BLaER1 (cell line): ENCODE measurements around the gene DNLZ.
"Not testable (repeated sequence)": the region's sequence is repeated elsewhere in the genome, so short reads cannot be mapped to it uniquely, and the experiment has no call there.

Experiments
- H3K27ac ChIP-seq: shearing (Covaris generic); formaldehyde crosslinking; 2 replicates; pipeline ENCODE4 v1.8.1; 2022
- H3K27me3 ChIP-seq: shearing (Covaris generic); formaldehyde crosslinking; 2 replicates; pipeline ENCODE4 v1.8.1; 2022
- H3K36me3 ChIP-seq: shearing (Covaris generic); formaldehyde crosslinking; 2 replicates; pipeline ENCODE4 v1.8.1; 2022
- H3K4me1 ChIP-seq: shearing (Covaris generic); formaldehyde crosslinking; 2 replicates; pipeline ENCODE4 v1.8.1; 2022
- H3K4me2 ChIP-seq: shearing (Covaris generic); formaldehyde crosslinking; 2 replicates; pipeline ENCODE4 v1.8.1; 2022
- H3K4me3 ChIP-seq: shearing (Covaris generic); formaldehyde crosslinking; 2 replicates; pipeline ENCODE4 v1.8.1; 2022
- H3K9ac ChIP-seq: shearing (Covaris generic); formaldehyde crosslinking; 2 replicates; pipeline ENCODE4 v1.8.1; 2022
- H3K9me3 ChIP-seq: shearing (Covaris generic); formaldehyde crosslinking; 2 replicates; pipeline ENCODE4 v1.8.1; 2022
- H4K20me1 ChIP-seq: shearing (Covaris generic); formaldehyde crosslinking; 2 replicates; pipeline ENCODE4 v1.8.1; 2022
- Cebpa-rat ChIP-seq: shearing (Covaris generic); IDR thresholded peaks from 2 replicates; pipeline ENCODE4 v1.8.1; 2022

The DNLZ gene

DNA sequence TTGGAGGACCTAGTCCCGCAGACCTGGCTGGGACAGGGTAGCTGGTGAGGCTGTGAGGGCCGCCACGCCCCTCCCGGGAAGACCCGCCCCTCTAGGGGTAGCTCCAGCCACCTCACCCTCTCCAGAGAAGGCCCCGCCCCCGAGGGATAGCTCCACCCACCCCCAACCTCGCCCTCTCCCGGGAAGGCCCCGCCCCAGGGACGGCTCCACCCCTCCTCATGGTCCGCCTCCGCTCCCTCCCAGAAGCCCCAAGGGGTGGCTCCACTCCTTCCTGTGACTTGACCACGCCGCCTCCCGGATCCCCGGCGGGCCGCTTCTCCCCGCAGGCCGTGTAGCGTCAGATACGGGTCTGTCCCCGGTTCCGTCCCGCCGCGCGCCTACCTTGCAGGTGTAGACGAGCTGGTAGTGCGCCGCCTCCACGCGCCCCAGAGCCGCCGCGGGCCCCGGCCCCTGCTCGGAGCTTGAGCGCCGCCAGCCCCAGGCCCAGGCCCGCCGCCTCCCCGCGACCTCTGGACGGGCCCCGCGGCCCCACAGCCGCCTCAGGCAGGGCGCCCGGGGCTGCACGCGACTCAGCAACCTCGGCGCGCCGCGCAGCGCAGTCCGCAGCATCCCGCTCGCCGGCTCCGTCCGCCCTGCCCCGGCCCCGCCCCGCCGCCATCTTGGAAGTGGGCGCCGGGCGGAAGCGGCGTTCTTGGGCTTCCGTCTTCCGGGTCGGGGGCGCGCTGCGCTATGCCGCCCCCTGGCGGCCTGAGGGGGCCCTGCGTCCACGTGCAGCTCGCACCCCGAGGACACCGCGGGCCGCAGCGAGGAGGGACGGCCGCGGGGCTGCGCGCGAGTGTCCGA, at the start of gene DNLZ:
DNLZ (minus strand) TSS at position 639 of the 843 bp plus-strand sequence; CDS start at position 609, 30 bp downstream.
- Histone ChIP-seq H4K20me1 (peaks cover 46% of the 10 kb centered on the region), H3K4me3 (peak within 1 kb of the TSS; percentile 95), H3K4me1 (peaks cover 78% of the 10 kb centered on the region), H3K4me2 (peak within 1 kb of the TSS; percentile 80), H3K9ac (peak within 1 kb of the TSS; percentile 93), H3K27me3 (no peaks in the 10 kb centered on the region), H3K9me3 (no peaks in the 10 kb centered on the region), H3K36me3 (peaks cover 37% of the 10 kb centered on the region), H3K27ac (peak within 1 kb of the TSS; percentile 96)
- TF ChIP-seq Cebpa-rat, result no peak

DNA sequence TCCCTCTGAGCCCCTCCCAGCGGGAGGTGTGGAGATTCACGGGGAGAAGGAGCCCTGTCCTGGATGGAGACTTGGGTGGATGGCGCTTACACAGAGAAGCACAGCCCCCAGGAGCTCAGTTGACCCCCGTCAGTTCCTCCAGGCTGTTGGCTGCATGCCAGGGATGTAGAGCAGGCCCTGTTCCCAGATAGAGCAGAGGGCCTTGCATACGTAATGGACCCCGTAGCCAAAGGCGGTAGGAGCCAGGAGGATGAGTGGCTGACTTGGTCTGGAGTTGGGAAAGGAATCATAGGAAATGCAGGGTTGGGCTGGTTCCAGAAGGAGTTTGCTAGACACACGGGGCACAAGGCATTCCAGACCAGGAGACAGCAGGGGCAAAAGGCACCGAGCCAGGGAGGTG, 49.4 kb upstream of the DNLZ start:
- no peak overlapping the region for H3K4me3 ChIP-seq
- peaks cover 62% of the 10 kb centered on the region for H4K20me1 ChIP-seq
- H3K9me3 ChIP-seq, result no peaks in the 10 kb centered on the region
- no peak for TF ChIP-seq Cebpa-rat
- H3K27me3 ChIP-seq, result no peaks in the 10 kb centered on the region
- H3K9ac ChIP-seq, result no peak overlapping the region
- H3K4me2 ChIP-seq, result no peak overlapping the region
- no peak overlapping the region for H3K27ac ChIP-seq
- peaks cover 34% of the 10 kb centered on the region for H3K4me1 ChIP-seq
- H3K36me3 ChIP-seq, result peaks cover 63% of the 10 kb centered on the region

DNA sequence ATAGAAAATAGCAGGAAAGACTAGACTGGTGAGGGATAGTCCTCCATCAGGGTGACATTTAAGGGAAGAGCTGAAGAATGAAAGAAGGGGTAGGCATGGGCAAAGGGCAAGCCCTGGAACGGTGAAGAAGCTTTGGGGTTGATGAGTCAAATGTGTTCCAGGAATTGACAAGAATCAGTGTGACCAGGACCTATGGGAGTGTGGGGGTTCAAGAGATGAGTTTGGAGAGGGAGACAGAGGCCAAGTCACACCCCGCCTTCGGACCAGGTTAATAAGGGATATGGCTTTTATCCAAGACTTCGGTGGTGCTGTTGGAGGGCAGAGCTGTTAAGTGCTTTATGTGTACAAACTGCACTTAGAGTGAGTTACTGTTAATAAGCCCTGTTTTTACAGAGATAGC, 47.8 kb upstream of the DNLZ start:
- Histone ChIP-seq H3K4me3 (peak overlapping the region; percentile 100), H3K9me3 (no peaks in the 10 kb centered on the region), H4K20me1 (peaks cover 55% of the 10 kb centered on the region), H3K27ac (peak overlapping the region; percentile 96), H3K4me2 (peak overlapping the region; percentile 91), H3K9ac (peak overlapping the region; percentile 97), H3K4me1 (peaks cover 40% of the 10 kb centered on the region), H3K36me3 (peaks cover 63% of the 10 kb centered on the region), H3K27me3 (no peaks in the 10 kb centered on the region)
- TF ChIP-seq Cebpa-rat, result no peak

DNA sequence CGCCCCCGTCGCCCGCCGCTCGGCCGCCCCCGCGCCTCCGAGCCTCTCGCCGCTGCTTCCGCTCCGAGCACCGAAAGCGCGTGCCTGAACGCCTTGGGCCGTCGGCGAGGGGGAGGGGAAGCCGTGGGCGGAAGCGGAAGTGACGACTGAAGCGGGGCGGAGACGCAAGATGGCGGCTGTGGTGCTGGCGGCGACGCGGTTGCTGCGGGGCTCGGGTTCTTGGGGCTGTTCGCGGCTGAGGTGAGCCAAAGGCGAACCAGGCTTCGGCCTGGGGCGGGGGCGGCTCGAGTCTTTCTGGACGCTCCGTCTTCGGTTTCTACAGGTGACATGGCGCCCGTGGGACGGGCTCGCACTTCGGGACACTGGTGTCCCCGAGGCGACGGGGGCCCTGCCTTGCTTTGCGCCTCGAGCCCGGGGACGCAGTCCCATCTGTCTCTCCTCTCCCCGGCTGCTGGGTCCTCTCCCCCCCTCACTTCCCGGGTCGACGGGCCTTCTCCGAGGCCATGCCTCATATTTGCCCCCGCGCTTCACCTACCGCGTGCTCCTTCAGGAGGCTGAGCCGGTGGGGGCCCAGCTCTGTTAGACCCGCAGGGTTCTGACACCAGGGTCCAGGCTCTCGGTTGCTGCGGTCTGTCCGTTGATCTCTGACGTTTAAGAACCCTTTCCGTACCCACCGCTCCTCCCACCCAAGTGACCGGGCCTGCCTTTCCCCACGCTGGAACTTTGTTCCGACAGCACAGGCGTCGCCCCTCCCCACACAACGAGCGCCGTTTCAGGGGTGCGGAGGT, 47.1 kb upstream of the DNLZ start, which contains the start of the genes ENTR1 and PMPCA:
ENTR1 (minus strand) TSS at position 115 of the 788 bp plus-strand sequence. CDS start 217 bp downstream, outside the sequence.
PMPCA (plus strand) TSS at position 159 of the 788 bp plus-strand sequence; CDS start at position 170, 11 bp downstream.
- H4K20me1 ChIP-seq, result peaks cover 51% of the 10 kb centered on the region
- peak within 1 kb of the TSS; percentile 100 for H3K4me3 ChIP-seq
- H3K9me3 ChIP-seq, result no peaks in the 10 kb centered on the region
- H3K4me1 ChIP-seq, result peaks cover 46% of the 10 kb centered on the region
- peak within 1 kb of the TSS; percentile 97 for H3K9ac ChIP-seq
- peak within 1 kb of the TSS; percentile 96 for H3K27ac ChIP-seq
- peaks cover 63% of the 10 kb centered on the region for H3K36me3 ChIP-seq
- TF ChIP-seq Cebpa-rat, result no peak
- no peaks in the 10 kb centered on the region for H3K27me3 ChIP-seq
- peak within 1 kb of the TSS; percentile 91 for H3K4me2 ChIP-seq

DNA sequence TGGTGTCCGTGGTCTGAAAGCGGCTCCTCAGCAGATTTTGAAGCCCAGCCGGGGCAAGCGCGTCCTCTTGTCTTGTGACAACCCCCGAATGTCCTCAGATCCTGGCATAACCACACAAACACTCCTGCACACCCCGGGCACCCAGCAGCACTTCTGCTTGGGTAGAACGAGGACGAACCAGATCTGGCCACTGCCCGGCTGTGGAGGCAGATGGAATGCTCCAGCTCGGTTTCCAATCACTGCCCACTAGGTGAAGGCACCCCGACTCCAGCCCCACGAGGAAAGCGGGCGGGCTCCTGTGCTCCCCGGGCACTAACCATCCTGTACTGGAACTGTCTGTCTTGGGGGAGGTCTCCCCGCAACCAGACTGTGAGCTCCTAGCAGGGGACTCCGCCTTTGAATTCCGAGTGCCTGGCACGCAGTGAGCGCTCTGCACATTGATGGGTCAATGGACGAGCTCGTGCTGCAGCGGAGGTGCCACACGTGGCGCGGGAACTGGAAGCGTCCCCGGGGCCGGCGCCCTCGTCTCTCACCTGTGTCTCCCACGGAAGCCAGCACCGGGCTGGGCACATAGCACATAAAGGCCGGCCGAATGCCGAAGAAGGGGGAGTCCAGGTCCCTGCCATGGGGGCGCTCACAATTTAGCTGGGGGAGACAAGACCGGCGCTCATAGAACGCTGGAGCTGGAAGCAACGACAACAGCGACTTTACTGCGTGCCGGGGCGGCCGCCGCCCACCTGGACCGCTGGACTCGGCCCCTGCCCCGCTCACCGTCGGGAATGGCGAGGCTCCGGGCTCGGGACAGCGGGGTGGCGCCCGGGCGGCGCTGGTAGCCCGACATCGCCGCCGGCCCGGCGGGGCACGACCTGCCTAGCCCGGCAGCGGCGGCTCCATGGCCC, 46.3 kb upstream of the DNLZ start:
- Histone ChIP-seq H3K4me1 (peaks cover 55% of the 10 kb centered on the region), H3K4me3 (peak overlapping the region; percentile 100), H3K27ac (peak overlapping the region; percentile 96), H3K9ac (peak overlapping the region; percentile 97), H4K20me1 (peaks cover 51% of the 10 kb centered on the region), H3K9me3 (no peaks in the 10 kb centered on the region), H3K36me3 (peaks cover 63% of the 10 kb centered on the region), H3K4me2 (peak overlapping the region; percentile 91), H3K27me3 (no peaks in the 10 kb centered on the region)
- no peak for TF ChIP-seq Cebpa-rat

DNA sequence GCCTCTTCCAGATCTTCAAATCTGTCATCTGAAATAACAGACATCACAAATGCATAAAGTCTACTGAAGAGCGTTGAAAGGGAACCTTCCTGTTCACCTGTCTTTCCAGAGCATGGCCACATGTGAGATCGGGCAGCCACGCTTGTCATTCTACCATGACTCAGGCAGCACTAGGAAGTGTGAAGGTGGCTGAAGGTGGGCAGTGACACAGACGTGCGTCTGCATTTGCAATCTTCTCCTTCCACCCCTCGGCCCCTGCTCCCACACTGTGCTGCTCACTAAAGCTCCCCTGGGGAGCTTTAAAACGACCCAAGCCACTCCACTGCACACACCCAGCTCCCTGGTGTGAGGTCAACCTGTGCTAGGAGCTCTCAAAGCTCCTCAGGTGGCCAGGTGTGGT, 44.4 kb upstream of the DNLZ start:
- Histone ChIP-seq H3K4me3 (no peak overlapping the region), H3K27me3 (no peaks in the 10 kb centered on the region), H3K9me3 (no peaks in the 10 kb centered on the region), H3K4me1 (peaks cover 70% of the 10 kb centered on the region), H3K9ac (no peak overlapping the region), H3K36me3 (peaks cover 58% of the 10 kb centered on the region), H4K20me1 (peaks cover 42% of the 10 kb centered on the region), H3K27ac (no peak overlapping the region), H3K4me2 (peak overlapping the region; percentile 17; the same call in 1 of the 2 replicates)
- no peak for TF ChIP-seq Cebpa-rat

DNA sequence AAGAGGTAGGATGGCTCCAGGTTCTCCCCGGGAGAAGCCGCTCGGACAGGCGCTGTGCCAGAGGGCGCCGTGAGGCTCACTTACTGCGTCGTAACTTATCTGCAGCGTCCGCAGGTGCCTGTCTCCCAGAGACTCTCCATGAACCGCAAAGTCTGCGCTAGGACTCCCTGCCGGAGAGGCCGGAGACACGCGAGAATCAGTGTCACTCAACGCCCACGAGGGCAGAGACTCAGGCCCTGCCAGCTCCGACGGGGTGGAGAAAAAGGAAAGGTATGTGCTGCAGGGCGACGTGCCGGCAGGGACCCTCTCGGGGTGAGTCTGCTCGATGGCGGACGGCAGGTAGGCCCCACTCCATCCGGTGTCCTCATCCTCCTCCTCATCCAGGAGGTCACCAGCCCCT, 43.5 kb upstream of the DNLZ start:
- H3K9ac ChIP-seq, H3K27me3 ChIP-seq, H3K9me3 ChIP-seq, H3K4me3 ChIP-seq, H3K4me2 ChIP-seq, H3K27ac ChIP-seq: not testable (repeated sequence)
- H3K36me3 ChIP-seq, result peaks cover 58% of the 10 kb centered on the region
- peaks cover 67% of the 10 kb centered on the region for H3K4me1 ChIP-seq
- H4K20me1 ChIP-seq, result peaks cover 33% of the 10 kb centered on the region

DNA sequence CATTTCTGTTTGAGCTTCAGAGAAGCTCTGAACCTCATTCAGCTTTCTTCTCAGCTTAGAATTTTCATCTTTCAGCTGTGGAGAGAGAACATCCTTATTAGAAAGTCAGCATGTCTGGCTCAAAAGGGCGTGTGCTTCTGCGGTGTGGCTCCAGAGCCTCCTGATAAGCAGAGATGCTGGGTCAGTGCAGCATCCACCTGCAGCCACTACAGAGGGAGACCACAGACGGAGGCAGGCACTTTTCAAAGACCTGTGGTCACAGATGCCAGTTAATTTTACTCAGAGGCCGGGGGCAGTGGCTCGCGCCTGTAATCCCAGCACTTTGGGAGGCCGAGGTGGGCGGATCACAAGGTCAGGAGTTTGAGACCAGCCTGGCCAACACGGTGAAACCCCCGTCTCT, 42.4 kb upstream of the DNLZ start:
- H3K27ac ChIP-seq, H3K27me3 ChIP-seq, H3K9me3 ChIP-seq, H3K4me3 ChIP-seq: not testable (repeated sequence)
- peak overlapping the region; percentile 86 for H3K4me2 ChIP-seq
- peaks cover 64% of the 10 kb centered on the region for H3K36me3 ChIP-seq
- 0 out of 2 replicates have a peak overlapping the region, but pooled peaks have one; percentile 66 for H3K9ac ChIP-seq
- H4K20me1 ChIP-seq, result peaks cover 22% of the 10 kb centered on the region
- peaks cover 57% of the 10 kb centered on the region for H3K4me1 ChIP-seq

DNA sequence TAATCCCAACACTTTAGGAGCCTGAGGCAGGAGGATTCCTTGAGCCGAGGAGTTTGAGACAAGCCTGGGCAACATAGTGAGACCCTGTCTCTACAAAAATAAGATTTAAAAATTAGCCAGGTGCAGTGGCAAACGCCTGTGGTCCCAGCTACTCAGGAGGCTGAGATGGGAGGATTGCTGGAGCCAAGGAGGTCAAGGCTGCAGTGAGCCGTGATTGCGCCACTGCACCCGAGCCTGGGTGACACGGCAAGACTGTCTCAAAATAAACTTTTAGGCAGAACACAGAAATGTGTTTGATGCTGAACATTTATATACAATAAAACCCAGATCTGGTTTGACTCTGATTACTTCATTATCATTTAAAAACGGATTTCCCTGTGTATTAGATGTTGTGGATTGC, 41.9 kb upstream of the DNLZ start:
- no peaks in the 10 kb centered on the region for H3K9me3 ChIP-seq
- H3K36me3 ChIP-seq, result peaks cover 67% of the 10 kb centered on the region
- TF ChIP-seq Cebpa-rat, result no peak
- H3K27ac ChIP-seq, result peak overlapping the region; percentile 74
- peaks cover 60% of the 10 kb centered on the region for H3K4me1 ChIP-seq
- H3K4me2 ChIP-seq, result peak overlapping the region; percentile 86
- no peak overlapping the region for H3K4me3 ChIP-seq
- H3K27me3 ChIP-seq, result no peaks in the 10 kb centered on the region
- H4K20me1 ChIP-seq, result peaks cover 19% of the 10 kb centered on the region; the same call in 1 of the 2 replicates
- H3K9ac ChIP-seq, result peak overlapping the region; percentile 66
